ENCODE data around the gene GPC6.

The GPC6 gene

DNA sequence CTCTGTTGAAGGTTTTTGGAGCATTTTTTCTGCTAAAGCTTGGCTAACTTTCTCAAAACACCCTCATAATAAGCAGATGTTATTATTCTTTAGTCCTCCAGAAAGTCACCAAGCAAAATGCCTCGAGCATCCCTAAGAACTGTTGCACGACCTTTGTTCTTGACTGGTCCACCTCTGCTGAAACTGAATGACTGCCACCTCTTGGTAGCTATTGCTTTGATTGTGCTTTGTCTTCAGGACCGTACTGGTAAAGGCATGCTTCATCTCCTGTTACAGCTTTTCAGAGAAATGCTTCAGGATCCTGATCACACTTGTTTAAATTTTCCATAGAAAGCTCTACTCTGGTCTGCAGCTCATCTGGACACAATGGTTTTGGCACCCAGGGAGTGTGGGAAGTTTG, 998.1 kb downstream of the GPC6 start:
- peaks cover 4% of the 10 kb centered on the region for H3K4me1 ChIP-seq (ENCODE audit: insufficient read depth, low read length, poor library complexity, severe bottlenecking)
- H3K4me2 ChIP-seq (ENCODE audit: low read depth, low read length, poor library complexity, severe bottlenecking): no peak overlapping the region
- H3K9me3 ChIP-seq (ENCODE audit: insufficient read depth, low read depth, low read length): no peaks in the 10 kb centered on the region
- H2AFZ ChIP-seq (ENCODE audit: low read length): no peak overlapping the region
- no peak overlapping the region for H3K4me3 ChIP-seq (ENCODE audit: low read length, poor library complexity, severe bottlenecking)
- no peak overlapping the region for H3K9ac ChIP-seq (ENCODE audit: low read depth, low read length, poor library complexity, severe bottlenecking)
- no peaks in the 10 kb centered on the region for H4K20me1 ChIP-seq (ENCODE audit: insufficient read depth, low read length, poor library complexity, severe bottlenecking)
- H3F3A ChIP-seq (ENCODE audit: low read depth): no peaks in the 10 kb centered on the region
- no peaks in the 10 kb centered on the region for H3K9me2 ChIP-seq (replicated peaks; ENCODE audit: low read depth, low read length)
- H3K36me3 ChIP-seq (ENCODE audit: insufficient read depth, low read length): no peaks in the 10 kb centered on the region
- TF ChIP-seq, protein P1, sequence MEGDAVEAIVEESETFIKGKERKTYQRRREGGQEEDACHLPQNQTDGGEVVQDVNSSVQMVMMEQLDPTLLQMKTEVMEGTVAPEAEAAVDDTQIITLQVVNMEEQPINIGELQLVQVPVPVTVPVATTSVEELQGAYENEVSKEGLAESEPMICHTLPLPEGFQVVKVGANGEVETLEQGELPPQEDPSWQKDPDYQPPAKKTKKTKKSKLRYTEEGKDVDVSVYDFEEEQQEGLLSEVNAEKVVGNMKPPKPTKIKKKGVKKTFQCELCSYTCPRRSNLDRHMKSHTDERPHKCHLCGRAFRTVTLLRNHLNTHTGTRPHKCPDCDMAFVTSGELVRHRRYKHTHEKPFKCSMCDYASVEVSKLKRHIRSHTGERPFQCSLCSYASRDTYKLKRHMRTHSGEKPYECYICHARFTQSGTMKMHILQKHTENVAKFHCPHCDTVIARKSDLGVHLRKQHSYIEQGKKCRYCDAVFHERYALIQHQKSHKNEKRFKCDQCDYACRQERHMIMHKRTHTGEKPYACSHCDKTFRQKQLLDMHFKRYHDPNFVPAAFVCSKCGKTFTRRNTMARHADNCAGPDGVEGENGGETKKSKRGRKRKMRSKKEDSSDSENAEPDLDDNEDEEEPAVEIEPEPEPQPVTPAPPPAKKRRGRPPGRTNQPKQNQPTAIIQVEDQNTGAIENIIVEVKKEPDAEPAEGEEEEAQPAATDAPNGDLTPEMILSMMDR (conservative IDR thresholded peaks at IDR 0.05; ENCODE audit: low read length): no peak
- no peak for TF ChIP-seq EZH2phosphoT487 (IDR thresholded peaks at IDR 0.05; ENCODE audit: borderline replicate concordance)
- no peaks in the 10 kb centered on the region for H3K27me3 ChIP-seq (ENCODE audit: insufficient read depth, low read length, poor library complexity, severe bottlenecking)
- H3K79me2 ChIP-seq (ENCODE audit: insufficient read depth, low read length): no peaks in the 10 kb centered on the region

DNA sequence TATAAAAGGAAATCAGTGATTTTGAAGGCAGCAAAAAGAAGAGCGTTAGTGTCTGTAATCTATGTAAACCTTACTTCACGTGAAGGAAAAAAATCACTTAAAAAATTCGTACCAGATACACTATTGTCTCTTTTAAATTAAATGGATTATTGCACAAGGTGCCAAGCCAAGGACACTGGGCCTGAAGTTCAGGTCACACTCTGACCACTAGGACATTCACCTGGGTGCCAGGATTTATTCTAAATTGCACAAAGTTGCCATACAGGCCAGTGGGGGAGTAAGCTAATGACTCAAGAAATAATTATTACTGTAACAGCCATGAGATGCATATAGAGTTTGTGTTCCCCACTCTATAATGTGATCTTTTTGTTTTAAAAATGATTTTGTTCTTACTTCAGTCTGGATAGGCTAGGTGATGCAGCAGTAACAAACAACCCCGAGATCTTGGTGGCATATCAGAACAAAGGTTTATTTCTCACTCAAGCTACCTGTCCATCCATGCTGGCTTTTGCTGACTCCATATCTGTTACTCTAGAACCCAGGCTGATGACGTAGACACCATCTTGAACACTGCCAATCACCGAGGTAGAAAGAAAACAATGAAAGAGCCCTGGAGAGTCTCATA, 1000.8 kb downstream of the GPC6 start:
- no peaks in the 10 kb centered on the region for H4K20me1 ChIP-seq (ENCODE audit: insufficient read depth, low read length, poor library complexity, severe bottlenecking)
- H3K9me3 ChIP-seq (ENCODE audit: insufficient read depth, low read depth, low read length): no peaks in the 10 kb centered on the region
- H3K4me3 ChIP-seq (ENCODE audit: low read length, poor library complexity, severe bottlenecking): no peak overlapping the region
- H2AFZ ChIP-seq (ENCODE audit: low read length): no peak overlapping the region
- TF ChIP-seq, protein P1 (conservative IDR thresholded peaks at IDR 0.05; ENCODE audit: low read length): no peak
- no peak for TF ChIP-seq EZH2phosphoT487 (IDR thresholded peaks at IDR 0.05; ENCODE audit: borderline replicate concordance)
- H3K9ac ChIP-seq (ENCODE audit: low read depth, low read length, poor library complexity, severe bottlenecking): no peak overlapping the region
- no peaks in the 10 kb centered on the region for H3K4me1 ChIP-seq (ENCODE audit: insufficient read depth, low read length, poor library complexity, severe bottlenecking)
- no peaks in the 10 kb centered on the region for H3K27me3 ChIP-seq (ENCODE audit: insufficient read depth, low read length, poor library complexity, severe bottlenecking)
- H3K36me3 ChIP-seq (ENCODE audit: insufficient read depth, low read length): no peaks in the 10 kb centered on the region
- H3F3A ChIP-seq (ENCODE audit: low read depth): no peaks in the 10 kb centered on the region
- H3K9me2 ChIP-seq (replicated peaks; ENCODE audit: low read depth, low read length): no peaks in the 10 kb centered on the region
- no peaks in the 10 kb centered on the region for H3K79me2 ChIP-seq (ENCODE audit: insufficient read depth, low read length)
- no peak overlapping the region for H3K4me2 ChIP-seq (ENCODE audit: low read depth, low read length, poor library complexity, severe bottlenecking)

DNA sequence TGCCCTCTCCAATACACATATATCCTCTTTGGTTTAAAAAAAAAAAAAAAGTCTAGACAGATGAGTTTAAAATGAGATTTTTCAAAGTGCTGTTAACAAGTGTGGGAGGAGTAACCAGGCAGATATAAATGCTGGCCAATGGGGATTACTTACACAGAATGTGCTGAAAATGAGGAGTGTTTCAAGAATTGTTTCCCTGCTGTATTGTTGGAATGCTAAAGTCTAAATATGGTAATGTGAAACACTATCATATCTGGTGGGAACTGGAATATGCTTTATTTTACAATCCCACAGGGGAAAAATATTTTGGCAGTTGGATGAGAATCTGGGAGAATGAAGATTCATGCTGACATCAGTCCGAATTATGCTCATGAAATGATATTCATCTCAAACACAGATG, 1002.2 kb downstream of the GPC6 start:
- no peaks in the 10 kb centered on the region for H3K36me3 ChIP-seq (ENCODE audit: insufficient read depth, low read length)
- no peaks in the 10 kb centered on the region for H3K9me3 ChIP-seq (ENCODE audit: insufficient read depth, low read depth, low read length)
- H3F3A ChIP-seq (ENCODE audit: low read depth): no peaks in the 10 kb centered on the region
- no peaks in the 10 kb centered on the region for H4K20me1 ChIP-seq (ENCODE audit: insufficient read depth, low read length, poor library complexity, severe bottlenecking)
- no peak overlapping the region for H3K4me2 ChIP-seq (ENCODE audit: low read depth, low read length, poor library complexity, severe bottlenecking)
- TF ChIP-seq EZH2phosphoT487 (IDR thresholded peaks at IDR 0.05; ENCODE audit: borderline replicate concordance): no peak
- TF ChIP-seq, protein P1 (conservative IDR thresholded peaks at IDR 0.05; ENCODE audit: low read length): no peak
- H3K9me2 ChIP-seq (replicated peaks; ENCODE audit: low read depth, low read length): no peaks in the 10 kb centered on the region
- no peaks in the 10 kb centered on the region for H3K79me2 ChIP-seq (ENCODE audit: insufficient read depth, low read length)
- H3K4me1 ChIP-seq (ENCODE audit: insufficient read depth, low read length, poor library complexity, severe bottlenecking): no peaks in the 10 kb centered on the region
- H2AFZ ChIP-seq (ENCODE audit: low read length): no peak overlapping the region
- no peaks in the 10 kb centered on the region for H3K27me3 ChIP-seq (ENCODE audit: insufficient read depth, low read length, poor library complexity, severe bottlenecking)
- H3K4me3 ChIP-seq (ENCODE audit: low read length, poor library complexity, severe bottlenecking): no peak overlapping the region
- H3K9ac ChIP-seq (ENCODE audit: low read depth, low read length, poor library complexity, severe bottlenecking): no peak overlapping the region
